Ureter (tissue), 1 donor: ENCODE data around the gene UNC5C. TPM values are rescaled to one million over a fixed set of nuclear protein-coding genes. Genes with fewer than 3 reads are reported as not detected.
"Not testable (repeated sequence)": the region's sequence is repeated elsewhere in the genome, so short reads cannot be mapped to it uniquely, and the experiment has no call there.

Experiments
- DNase-seq: peaks from one replicate; pipeline ENCODE4 v3.0.0-alpha.2; 2020; ENCODE audit warnings: low spot score
- total RNA-seq: library from RNA; stranded (reverse); gene quantifications from one replicate; pipeline ENCODE4 v1.2.4, GENCODE V29; 2023
- donor health status: DM: yes; HTN: yes; CAD: no.

The UNC5C gene
- total RNA-seq, 1 donor from 2014 or later = 6.2 TPM

DNA sequence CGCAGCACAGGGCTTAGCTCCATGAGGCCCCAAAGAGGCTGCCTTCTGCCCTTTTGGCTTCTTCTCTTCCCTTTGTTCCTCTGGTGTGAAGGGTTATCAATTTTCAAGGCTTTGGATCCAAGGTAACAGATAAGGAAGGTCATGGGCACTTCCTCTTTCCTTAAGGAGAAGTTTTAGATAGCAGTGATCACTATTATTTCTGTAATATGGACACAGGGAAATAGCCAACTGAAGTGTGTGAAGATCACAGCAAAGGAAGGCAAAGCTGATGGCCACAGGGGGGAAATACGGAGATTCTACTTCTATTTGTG is 366.8 kb downstream of the UNC5C start:
- no peak for DNase-seq

DNA sequence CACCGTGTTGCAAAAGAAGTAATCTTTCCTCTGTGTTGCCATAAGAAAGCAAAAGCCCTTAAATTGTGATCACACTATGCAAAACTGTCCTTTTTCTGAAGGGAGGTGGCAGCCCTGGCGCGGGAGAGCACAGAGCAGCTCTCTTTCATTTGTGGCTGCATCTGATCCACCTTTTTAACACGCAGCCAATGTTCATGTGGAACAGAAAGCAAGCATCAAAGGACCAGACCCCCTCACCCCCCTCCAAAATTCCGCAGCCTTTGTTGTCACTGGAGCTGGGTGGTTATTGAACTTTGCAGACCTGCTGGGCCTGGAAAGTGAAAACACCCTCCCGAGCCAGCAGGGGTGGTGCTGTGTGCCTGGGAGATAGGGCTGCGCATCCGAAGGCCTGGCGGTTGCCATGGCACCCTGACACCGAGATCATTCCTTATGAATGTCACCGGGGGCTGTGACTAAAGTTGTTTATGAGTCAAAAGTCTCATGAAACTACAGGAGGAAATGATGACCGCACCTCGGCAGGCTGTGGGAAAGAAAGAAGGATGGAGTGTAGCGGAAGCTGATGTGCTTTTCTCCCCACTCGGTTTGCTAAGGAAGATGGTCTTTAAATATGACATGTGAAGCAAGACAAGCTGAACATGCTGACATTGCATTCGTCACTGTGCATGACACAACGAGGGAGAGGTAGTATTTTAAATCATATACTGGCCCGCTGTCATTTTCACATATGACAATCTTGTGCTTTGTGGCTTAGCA is 367.4 kb downstream of the UNC5C start:
- DNase-seq = no peak

- no peak for DNase-seq
These were observed 368.1 kb downstream of the UNC5C start for GRCh38 chr4:95180531-95181242.

DNA sequence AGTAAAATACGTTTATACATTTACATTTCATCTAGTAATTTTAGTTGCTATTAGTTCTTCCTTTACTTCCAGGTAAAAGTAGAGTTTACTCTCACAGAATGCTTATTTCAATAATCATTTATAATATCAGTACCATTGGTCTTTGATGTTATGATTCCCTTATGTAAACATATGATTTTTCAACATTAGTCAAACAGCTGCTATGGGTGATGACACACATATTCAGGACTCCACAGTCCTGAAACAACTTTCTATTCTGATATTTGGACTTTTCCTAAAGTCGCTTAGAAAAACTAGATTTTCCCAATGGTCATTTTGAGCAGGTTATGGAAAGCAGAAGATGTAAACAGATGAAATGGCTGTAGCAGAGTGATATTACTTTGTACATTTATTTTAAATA is 369.8 kb downstream of the UNC5C start:
- DNase-seq = no peak

GRCh38 chr4:95171377-95171776 is 377.4 kb downstream of the UNC5C start:
- not testable (repeated sequence) for DNase-seq

DNA sequence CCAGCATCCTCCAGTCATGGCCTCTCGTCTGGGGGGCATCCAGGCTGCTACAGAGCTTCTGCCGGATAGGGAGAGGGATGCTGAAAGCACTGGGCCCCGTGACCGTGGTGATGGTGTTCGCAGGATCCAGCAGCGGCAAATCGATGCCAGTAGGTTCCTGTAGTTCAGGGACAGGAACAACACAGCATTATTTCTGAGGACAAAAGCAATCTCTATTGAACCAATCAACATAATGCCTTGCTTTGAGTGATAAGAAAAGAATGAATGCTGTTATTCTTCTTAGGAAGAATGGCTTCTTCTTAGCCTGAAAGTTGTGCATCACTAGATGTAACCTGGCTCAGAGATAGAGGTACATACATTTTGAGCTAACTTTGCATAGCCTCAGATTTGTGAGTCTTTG is 378.6 kb downstream of the UNC5C start:
- no peak for DNase-seq

- no peak for DNase-seq
These were observed 381.0 kb downstream of the UNC5C start for GRCh38 chr4:95167805-95168204.

- DNase-seq = peak; percentile 52
These were observed 382.7 kb downstream of the UNC5C start for GRCh38 chr4:95165926-95166524.

GRCh38 chr4:95162867-95163266 is 385.9 kb downstream of the UNC5C start:
- no peak for DNase-seq

GRCh38 chr4:95161781-95162469 is 386.8 kb downstream of the UNC5C start:
- no peak for DNase-seq

- DNase-seq = no peak
These were observed 389.4 kb downstream of the UNC5C start for GRCh38 chr4:95159384-95159783.

GRCh38 chr4:95158626-95159025 is 390.1 kb downstream of the UNC5C start:
- no peak for DNase-seq

DNA sequence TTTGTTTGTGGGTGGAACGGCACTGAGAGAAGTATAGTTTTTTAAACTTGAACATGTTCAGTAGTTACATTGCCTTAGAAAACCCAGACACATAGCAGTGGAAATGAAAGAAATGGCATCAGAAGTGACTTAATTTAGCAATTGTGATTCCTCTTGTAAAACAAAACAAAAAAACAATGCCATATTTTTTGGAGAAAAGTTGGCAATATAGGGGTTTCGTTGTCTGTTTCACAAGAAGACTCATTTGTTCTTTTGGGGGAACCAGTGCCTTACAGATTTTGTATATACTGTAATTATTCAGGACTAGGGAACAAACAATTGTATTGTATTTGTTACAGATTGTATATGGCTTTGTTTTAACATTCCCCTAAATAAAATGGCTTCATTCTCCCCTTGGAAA is 390.7 kb downstream of the UNC5C start:
- DNase-seq = no peak

DNA sequence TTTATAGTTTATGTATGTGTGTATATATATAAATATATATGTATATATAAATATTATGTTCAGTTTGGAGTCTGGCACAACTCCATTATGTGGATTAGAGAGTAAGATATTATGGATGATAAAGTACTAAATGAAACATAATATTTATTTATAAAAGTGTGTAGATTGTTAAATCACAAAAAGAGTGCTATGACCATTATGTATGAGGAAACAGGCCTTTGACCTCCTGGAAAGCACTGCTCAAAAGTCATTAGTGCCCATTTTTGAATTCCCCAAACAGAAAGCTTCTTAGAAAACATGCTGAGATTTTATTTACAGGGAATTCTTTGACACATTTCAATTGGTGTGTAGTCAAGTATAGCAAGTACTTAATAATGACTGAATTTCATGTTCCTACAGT is 391.2 kb downstream of the UNC5C start:
- no peak for DNase-seq

DNA sequence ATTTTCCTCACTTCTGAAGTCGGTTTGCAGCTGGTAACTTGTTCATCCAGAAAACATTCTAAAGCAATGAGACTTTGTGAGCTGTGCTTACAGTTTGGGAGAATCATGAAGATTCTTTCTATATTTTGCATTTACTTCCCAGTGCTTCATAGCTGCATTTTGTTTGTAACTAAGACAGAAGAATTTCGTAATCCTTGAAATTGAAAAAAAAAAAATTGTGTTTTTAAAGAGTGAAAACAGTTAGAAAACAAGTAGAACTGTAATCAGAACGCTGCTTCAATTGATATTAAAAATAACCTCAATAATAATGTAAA is 392.4 kb downstream of the UNC5C start:
- no peak for DNase-seq

DNA sequence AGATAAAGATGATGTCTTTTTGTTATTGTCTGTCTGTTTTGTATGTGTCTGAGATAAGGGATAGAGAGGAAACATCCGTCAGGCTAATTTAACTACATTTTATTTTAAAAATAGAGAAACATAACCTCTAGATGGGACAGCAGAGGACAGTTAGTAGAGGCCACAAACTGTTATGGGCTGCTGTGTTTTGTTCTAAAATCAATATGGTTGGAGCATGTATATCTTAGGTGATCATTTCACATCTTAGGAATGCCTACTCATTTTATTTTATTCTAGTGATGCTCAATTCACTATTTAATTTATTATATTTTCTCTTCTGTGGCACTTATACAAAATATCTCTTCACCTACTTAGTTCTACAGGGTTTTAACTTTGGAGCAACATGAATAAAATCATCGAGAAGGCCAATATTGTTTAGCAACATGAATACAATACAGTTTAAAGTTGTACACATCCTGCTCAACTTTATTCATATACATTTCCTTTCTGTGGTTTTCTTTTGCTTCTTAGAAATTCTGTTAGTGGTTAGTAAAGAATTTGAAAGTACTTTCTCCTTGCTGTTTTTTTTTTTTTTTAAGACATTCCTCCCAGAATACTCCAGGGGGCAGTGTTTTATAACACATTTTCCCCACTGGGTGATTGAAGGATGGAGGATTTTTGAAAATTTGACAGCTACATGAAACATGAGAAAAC is 392.9 kb downstream of the UNC5C start:
- DNase-seq = no peak

GRCh38 chr4:95153182-95153581 is 395.6 kb downstream of the UNC5C start:
- no peak for DNase-seq

- DNase-seq = no peak
These were observed 397.5 kb downstream of the UNC5C start for GRCh38 chr4:95151255-95151654.

DNA sequence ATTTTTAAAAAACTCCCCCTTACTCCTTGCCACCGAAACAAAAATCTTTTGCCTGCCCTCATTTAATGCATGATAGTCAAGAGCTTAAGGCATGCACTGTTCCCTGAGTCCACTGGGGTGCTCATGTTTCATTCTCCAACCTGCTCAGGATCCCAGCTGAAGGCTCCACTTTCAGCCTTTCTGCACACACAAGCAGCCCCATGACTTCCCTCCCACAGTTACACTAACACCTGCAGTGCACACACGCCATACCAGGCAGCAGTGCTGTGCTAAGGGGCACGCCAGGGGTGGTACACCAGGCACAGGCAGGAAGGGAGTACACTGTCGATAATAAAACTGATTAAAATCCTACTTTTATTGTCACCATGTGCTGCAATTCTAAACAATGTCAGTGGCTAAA is 405.8 kb downstream of the UNC5C start:
- DNase-seq = no peak

DNA sequence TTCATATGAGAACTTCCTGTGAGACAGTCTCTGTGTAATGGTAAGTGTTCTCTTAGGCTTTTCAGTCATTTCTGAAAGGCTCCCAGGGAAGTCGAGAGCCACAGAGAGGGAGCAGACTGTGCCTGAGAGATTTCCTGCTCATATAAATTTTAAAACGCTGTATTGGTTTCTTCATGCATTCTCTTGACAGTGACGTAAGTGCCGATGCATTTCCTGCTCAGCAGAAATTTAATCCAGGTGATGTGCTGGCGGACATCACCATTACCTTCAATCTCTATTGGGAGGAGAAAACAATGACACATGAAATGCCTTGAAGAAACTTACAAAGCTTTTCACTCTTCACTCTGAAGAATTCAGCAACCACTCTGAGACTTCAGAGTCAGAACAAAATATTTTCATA is 407.4 kb downstream of the UNC5C start:
- no peak for DNase-seq

DNA sequence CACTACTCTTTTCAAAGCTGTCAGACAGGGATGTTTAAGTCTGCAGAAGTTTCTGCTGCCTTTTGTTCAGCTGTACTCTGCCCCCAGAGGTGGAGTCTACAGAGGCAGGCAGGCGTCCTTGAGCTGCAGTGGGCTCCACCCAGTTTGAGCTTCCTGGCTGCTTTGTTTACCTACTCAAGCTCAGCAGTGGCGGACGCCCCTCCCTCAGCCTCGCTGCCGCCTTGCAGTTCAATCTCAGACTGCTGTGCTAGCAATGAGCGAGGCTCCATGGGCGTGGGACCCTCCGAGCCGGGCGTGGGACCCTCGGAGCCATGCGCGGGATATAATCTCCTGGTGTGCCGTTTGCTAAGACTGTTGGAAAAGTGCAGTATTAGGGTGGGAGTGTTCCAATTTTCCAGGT is 409.3 kb downstream of the UNC5C start:
- DNase-seq = not testable (repeated sequence)

- DNase-seq = not testable (repeated sequence)
These were observed 414.8 kb downstream of the UNC5C start for GRCh38 chr4:95134016-95134415.
